HG03045 (cell line): ENCODE measurements around the gene BICD1.

Source experiments
- ATAC-seq: cut with Tn5 transposase; IDR thresholded peaks from one replicate; pipeline ENCODE4 v1.9.1; 2021; ENCODE audit warnings: mild to moderate bottlenecking, moderate library complexity; ENCODE audit not compliant: unreplicated experiment

The BICD1 gene

DNA sequence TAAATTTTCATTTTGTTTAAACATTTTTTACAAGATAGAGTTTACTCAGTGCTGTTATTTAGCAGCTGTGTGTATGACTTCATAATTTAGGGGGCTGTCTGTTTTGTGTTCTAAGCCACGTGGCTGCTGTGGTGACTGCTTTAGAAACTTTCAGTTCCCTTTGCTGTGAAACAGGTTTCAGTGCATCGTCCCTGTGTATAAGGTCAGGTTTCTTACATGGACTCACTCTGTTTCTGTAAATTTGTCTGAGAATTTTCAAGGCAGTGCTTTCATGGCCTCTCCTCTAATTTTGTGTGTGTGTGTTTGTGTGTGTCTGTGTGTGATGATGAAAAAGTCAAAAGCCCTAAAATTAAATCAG is 32.4 kb downstream of the BICD1 start:
- peak; percentile 76 for ATAC-seq

DNA sequence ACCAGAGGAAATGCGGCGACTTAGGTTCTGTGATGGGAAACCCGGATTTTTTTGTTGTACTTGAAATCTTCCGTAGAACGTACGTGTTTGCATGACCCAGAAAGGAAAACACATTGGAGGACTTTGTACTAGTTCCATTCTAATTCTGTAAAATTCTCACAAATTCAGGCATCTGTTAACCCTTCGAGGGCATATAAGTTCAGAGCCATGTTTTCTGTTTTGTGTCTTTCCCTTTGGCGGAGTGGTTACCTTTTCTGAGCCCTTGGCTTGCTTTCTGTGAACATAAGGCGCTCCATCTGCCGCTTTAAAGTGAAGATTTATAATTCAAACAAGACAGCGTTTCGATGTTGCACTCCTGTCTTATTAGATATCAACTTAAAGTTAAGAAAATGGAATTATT is 34.2 kb downstream of the BICD1 start:
- no peak for ATAC-seq

DNA sequence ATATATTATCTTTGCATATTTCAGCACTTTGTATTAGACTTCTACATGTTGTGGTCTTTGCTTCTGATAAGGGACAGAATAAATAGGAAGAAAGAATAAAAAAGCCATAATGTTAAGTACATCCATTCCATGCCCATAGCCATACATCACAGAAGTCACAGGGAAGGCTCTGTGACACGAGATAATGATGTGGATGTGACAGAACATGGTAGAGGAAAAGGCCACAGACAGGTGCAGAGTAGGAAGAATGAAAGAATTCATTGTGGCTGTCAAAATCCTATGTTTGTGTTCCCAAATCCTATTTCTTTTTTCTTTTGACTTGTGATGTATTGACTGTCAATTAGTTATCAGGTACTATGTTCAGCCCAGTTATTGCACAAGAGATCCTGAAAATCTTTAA is 38.4 kb downstream of the BICD1 start:
- ATAC-seq: no peak

DNA sequence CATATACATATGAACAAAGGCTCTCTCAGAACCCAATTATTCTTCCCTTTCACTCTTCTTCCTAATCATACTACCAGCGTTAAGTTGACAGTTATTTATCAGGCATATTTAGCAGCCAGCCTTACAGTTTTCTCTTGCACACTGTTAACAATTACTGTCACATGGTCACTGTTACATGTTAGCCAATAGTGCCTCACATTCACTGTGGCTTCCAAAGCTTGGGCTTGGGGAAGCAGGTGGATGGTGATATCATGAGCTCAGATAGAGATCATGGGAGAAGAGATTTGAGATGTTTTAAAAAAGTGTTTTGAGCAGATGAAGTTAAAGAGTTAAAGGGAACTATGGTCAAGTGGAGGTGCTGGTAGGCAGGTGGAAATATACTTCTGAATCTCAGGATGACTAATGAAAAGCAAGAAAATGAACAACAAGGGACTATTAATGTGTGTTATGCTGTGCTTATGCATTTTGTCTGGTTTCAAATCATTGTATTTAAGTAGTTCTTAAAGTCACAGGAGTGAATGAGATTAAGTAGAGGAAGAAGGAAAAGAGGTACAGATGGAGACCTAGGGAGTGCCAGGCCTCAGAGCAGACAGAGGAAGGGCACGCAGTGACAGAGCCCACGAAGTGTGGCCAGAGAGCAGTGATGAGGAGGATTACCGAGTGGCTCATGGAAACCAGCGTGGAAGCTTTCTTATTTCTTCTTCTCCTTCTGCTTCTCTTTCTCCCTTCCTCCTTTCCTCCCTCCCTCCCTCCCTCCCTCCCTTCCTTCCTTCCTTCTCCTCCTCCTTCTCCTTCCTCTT is 39.6 kb downstream of the BICD1 start:
- no peak for ATAC-seq

DNA sequence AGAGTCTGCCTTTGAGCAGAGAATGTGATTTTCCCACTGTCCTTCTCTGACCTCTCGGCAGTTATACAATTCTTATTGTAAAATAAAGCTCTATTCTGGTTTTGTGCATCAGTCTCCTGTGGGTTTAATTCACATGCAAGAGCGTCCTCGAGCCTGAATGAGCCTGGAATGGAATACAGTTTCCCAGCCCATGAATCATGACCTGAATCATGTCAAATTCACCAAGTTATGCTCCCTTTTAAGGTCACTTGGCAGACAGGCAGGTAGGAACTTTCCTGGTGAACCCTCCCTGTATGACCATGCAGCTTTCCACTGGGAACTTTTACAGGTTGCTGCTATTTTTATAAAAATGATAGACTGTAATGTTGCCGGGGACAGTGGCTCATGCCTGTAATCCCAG is 41.7 kb downstream of the BICD1 start:
- ATAC-seq: no peak

DNA sequence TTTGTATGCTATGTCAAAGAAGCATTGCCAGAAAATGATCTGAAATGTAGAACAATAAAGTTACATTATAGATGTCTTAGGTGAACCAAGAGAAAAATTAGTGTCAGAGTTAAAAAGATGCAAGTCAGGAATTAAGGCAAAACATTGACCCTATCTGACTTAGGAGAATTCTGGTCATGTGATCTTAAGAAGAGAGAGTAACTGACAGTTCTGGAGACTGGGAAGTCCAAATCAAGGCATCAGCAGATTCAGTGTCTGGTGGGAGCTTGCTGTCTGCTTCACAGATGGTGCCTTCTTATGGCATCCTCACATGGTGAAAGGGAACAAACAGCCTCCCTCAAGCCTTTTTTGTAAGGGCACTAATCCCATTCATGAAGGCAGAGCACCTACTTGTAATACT is 42.8 kb downstream of the BICD1 start:
- ATAC-seq: no peak

DNA sequence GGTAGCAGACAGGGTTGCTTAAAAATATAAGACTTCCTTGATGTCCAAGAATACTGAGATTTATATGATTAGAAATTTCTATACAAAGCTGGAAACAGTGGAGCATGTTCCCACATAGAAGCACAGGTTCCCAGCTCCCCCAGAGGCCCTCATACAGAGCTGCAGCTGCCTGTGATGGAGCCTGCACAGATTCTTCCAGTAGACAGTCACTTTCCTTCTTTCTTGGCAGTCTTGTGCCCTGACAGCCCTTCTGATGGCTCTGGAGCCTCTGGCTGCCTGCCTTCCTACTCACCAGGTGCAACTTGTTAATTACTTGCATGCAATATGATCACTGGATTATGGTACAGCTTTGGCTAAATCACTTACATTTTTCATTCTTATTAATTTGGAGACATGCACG is 44.4 kb downstream of the BICD1 start:
- no peak for ATAC-seq

DNA sequence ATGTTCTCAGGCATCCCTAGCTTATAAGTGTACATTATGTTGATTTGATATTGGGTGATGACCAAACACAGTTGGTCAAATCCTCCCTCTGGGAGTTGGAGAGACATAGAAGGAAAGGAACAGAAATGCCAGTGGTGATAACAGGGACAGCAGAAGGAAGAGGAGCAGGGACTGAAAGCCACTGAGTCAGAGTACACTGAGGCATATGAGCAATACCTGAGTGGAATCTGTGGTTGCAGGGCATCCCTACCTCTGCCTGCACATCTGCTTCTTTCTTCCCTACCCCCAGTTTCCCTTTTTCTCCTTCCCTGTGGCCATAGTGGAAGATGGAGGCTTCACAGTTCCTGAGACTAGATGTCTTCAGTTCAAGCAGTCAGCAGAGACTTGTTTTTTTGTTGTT is 44.9 kb downstream of the BICD1 start:
- ATAC-seq: no peak

DNA sequence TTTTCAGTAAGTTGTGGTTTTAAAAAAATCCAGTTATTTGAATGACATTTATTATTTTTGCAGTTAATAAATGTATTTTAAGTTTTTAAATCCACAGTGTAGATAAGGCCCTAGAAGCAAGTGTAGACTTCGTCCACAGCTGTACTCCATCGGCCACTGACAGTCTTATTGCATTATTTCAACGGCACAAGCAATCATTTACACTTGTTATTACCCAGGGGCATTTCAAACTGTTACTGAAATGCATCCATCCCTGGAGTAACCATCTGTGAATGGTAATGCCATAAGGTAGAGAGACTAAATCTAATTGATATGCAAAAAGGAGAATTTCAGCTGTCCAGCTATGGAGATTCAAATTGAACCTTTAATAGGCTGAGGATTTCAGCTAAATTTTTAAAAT is 48.4 kb downstream of the BICD1 start:
- ATAC-seq: no peak

DNA sequence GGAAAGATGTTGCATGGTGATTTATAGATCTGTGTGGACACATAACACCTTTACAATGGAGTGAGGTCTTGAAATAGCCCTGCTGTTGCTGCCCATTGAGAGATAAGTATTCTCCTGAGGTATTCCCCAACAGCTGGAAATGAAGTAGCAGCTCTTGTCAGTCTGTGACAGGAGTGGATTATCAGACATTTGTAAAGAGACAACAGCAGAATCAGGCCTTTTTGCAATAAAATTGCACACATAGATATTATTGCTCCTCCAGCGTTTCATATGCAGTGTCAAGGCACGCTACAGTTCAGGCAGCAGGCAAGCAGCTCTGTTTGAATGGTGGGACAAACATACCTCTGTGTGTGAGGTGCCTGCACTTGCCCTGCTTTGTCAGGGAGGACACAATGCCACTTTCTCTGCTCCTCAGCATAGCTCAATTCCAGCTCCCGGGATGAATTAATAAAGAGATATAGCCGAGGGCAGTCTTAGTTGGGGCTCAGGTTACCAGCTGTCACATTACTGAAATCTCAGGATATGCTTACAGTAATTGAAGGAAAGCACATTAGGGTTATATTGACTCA is 49.4 kb downstream of the BICD1 start:
- no peak for ATAC-seq

DNA sequence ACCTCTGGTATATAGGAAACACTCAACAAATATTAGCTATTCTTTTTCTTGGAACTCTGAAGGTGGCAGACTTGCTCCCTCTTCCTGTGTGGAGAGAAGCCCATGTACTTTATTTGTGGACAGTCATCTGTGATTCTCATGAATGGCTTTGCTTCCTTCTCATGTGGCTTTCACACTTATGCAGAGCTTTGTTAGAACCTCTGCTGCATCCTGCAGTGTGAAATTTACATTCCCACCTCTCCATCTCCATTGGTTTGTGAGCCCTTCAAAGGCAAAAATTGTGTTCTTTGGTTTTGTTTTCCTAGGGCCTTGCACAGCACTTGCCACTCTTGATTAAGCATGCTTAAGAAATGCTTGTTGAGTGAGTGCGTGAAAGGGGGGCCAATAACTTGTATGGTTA is 51.9 kb downstream of the BICD1 start:
- ATAC-seq: no peak

DNA sequence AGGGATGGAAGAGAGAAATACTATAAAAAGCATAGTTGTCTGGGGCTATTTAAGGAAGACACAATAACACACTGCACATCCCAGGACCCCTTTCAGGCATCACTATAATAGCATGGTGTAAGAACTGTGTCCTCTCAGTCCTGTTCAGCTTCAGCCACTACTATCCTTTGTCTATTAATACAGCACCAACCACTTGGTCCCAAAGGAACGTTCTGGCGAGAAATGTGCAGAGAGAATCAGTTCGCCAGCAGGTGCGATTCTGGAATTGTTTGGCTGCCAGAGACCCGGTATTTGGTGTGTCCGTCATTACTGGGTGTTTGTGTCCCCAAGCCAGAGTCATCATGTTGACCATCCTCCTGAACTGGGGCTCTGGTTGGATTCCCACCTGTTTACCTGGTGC is 52.7 kb downstream of the BICD1 start:
- no peak for ATAC-seq

DNA sequence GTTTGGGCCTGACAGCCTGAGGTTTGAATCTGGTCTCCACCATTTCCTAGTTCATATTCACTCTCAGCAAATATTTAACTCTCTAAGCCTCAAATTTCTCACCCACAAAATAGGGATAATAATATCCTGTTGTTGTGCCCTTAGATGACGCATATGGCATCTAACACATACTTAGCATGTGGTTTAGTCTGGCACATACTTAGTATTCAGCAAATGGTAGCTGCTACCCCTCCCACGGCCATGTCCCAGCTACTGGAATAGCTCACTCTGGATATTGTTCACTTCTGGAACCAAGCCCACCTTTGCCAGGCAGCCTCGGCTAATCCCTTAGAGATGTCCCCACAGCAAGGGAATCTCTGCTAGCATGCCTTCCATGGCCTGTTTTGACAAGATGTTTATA is 53.3 kb downstream of the BICD1 start:
- no peak for ATAC-seq

DNA sequence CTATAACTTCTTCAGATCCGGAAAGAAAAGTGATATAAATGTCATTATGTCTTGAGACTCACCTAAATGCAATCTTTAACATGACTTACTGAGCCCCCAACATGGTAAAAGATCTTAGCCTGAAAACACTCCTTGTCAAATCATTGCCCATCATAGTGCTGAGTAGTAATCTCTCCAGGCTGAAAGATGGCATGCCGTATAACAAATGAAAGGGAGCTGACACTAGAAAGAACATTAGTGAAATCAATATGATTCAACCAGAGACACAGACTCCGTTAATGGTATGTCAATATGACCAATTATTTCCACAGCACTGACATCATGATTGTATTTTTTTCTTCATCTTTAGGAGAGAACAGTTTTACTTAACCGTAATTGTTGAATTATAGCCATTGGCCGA is 54.4 kb downstream of the BICD1 start:
- no peak for ATAC-seq

DNA sequence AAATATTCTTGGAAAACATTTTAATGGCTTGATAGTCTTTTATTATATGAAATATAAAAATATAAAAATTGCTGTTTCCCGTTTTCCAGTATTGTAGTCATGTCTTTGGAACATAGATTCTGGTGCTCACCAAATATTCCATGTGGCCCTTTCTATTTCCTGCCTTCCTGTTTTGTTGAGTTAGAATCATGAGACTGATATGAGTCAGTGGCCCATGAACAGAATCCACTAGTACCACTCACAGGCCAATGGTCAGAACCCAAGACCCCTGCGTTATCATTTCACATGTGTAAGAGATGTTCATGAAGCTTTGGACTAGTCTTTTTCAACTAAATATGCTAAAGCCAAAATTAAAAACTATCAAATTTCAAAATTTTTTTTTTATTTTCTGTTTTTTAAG is 56.9 kb downstream of the BICD1 start:
- ATAC-seq: no peak

DNA sequence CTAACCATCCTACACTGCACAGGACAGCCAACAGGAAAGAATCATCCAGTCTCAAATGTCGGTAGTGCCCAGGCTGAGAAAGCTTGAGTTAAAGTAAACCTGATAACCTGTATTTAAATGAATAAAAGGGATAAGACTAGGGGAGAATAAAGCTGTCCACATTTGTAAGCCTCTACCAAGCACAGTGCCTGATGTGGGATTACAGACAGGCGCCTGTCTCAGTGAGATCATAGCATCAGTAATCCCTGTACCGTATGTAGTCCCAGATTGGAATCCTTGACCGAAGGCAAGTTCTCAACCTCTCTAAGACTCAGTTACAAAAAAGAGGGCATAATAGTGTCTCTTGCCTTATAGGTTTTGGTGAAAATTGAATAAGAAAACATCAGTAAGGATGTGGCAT is 59.9 kb downstream of the BICD1 start:
- ATAC-seq: no peak

DNA sequence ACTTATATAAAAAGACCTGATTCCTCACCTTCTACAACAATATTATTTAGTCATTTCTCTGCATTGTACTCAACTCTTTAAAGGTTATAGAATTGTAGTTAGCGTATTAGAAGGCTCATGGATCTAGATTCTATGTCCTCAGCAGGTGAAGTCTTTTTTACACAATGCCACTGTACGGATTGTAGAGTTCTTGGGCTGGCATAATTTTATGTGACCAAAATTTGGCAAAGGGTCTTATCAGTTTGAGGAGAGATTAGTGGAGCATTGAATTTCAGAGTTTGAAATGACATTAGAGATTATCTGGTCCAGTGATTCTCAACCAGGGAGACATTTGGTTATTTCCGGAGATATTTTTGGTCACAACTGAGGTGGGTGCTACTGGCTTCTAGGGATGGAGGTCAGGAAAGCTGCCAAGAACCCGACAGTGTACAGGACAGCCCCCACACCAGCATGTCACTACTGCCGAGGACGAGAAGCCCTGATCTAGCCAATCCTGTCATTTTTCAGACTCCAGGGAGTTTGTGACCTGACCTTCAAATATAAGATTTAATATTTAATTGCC is 63.9 kb downstream of the BICD1 start:
- ATAC-seq: no peak

DNA sequence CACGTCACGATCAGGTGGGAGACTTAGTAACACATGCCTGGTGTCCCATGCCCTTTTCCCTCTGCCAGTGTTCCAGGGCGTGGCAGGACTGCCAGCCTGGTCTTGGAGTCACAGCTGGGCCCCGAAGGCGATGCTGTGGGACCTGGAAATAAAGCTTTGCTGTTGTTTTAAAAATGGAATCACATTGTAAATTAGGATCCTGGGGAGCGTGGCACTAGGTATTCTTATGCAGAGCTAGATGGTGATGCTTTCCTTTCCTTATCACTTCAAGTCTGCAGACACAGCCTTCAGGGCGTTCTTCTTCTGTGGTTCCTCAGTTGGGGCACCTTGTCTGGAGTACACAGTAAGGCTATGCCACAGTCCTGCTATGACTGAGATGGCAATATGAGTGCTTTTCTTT is 64.6 kb downstream of the BICD1 start:
- no peak for ATAC-seq

DNA sequence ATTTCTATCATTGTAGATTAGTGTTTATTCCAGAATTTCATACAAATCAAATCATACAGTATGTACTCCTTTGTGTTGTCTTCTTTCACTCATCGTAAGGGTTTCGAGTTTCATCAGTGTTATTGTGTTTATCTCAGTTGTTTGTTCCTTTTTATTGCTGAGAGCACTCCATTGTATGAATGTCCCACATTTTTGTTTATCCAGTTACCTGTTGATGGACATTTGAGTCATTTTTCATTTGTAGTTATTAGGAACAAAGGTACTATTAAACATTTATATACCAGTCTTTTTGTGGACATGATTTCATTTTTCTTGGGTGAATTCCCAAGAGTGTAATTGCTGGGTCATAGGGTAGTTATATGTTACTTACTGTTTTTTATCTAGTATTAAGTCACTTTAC is 70.0 kb downstream of the BICD1 start:
- ATAC-seq: no peak

DNA sequence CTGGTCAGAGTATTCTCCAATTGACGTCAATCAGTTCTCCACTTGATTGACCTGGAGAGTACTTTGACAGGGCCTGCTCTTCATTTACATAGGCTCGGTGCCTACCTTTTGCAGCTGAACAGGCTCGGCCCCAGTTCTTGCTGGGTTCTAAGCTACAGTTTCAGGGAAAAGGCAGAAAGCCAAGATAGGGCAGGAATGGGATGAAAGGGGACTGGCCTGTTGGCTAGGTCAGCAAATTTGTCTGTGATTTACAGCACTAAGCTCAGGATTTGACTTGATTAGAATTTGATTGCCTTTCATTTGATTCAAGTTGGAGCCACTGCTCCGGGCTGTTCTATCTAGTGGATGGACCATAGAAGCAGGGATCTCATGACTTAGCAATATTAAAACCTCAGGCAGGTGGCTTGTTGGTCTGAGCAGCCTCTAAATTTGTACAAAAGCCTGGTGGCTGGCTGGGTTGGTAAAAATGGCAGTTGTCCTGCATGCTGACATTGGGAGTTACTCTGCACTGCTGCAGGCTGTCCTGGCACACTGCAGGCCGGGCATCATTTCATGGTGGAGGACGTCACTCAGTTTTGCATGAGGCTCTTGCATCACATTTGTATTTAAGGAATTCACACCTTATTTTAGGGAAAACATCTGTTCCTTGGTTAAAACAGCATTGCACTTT is 71.8 kb downstream of the BICD1 start:
- ATAC-seq: no peak

DNA sequence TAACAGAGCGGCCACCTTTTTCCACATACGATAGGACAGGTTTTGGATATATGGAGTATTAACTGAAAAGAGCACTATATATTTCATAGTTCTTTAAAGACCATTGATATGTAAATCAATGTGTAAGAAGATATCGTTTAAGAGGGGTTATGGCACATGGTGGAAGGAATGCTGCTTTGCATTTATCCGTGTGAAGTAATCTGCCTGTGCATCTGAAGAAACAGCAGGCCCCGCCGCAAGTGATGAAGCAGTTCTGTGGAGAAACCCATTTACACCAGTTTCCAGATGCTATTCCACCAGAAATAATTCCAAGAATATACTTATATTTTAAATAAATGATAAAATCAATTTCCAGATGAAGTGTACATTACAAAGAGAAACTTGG is 72.4 kb downstream of the BICD1 start:
- ATAC-seq: no peak

DNA sequence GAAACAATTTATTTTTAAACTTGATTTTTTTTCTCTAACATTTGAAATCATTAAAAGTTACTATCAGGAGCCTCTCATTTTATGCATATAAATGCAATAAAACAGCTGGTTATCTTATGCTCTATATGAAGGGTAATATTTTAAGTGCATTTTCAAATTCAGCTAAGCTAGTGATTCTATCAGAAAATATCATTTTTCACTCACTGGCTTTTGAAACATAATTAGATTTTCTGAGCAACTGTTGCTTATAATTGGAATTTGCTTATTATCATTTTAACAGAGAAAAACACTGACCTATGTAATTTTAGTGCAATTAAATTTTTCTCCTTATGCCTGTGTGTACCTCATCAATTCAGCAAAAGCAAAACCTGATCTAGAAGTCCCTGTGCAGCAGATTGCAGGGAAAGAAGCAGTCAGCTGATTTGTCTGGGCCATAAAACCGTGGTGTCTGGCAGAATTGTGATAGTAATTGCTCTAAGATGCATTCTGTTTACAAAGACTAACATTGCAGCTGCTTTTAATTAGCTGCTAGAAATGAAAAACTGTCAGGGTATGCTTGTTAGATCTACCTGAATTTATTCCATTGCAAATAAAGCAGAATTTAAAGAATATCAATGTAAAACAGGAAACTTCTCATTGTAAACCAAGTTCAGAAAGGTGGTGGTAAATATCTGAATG is 75.0 kb downstream of the BICD1 start:
- ATAC-seq: no peak
